A673 (cell line): ENCODE measurements around the gene WLS.

Experiments
- CTCF ChIP-seq: fragments of 300-800, 200-600 bp; sonication (generic); conservative IDR thresholded peaks from 2 replicates; pipeline ENCODE4 v1.5.1; 2017; ENCODE audit warnings: low read depth, mild to moderate bottlenecking, antibody characterized with exemption, low read length, moderate library complexity, mixed read lengths
- EZH2 ChIP-seq: fragments of 200-600 bp; sonication (generic); IDR thresholded peaks from 2 replicates; pipeline ENCODE4 v1.6.1; 2017; ENCODE audit warnings: borderline replicate concordance, low read depth, mild to moderate bottlenecking, mixed read lengths, antibody characterized with exemption, low read length; ENCODE audit not compliant: poor library complexity, severe bottlenecking

- TF ChIP-seq EZH2 (no peak), CTCF (no peak)
Measured at GRCh38 chr1:68157416-68157815, 74.9 kb downstream of the WLS start.
